22Rv1 (cell line): ENCODE results near the gene ALKBH5.

Experiments
- CTCF ChIP-seq: fragments of 450-650 bp; IDR thresholded peaks from 2 replicates; pipeline ENCODE4 v1.5.1; 2017; ENCODE audit warnings: mild to moderate bottlenecking
- ZFX ChIP-seq: fragments of 450-650 bp; IDR thresholded peaks from 2 replicates; pipeline ENCODE4 v1.6.1; 2017; ENCODE audit warnings: antibody characterized with exemption, borderline replicate concordance

GRCh38 chr17:18138065-18138749 lies 45.4 kb upstream of the ALKBH5 start:
- no peak for TF ChIP-seq ZFX
- no peak for TF ChIP-seq CTCF
